ENCODE results near the gene RAMP1.
"Not testable (repeated sequence)": the region's sequence is repeated elsewhere in the genome, so short reads cannot be mapped to it uniquely, and the experiment has no call there.

The RAMP1 gene

DNA sequence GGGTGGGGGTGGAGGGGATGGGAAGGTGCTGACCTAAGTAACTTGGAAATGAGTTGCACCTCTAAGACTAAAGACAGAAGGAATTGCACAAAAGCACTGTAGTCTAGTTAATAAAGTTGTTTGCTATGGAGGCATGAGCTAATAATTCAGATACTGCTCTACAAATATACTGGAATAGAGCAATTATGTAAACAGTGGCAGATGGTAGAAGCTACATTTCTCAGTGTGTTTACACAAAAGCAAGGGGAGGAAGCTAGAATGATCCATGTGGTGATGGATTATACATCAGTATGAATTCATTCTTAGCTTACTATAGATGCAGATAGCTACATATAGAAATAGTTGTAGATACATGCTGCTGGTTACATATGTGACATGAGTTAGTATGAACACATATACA is 79.8 kb downstream of the RAMP1 start:
- no peak overlapping the region for H3K4me3 ChIP-seq (ENCODE audit: low read depth, low read length)
- TF ChIP-seq, protein P1, sequence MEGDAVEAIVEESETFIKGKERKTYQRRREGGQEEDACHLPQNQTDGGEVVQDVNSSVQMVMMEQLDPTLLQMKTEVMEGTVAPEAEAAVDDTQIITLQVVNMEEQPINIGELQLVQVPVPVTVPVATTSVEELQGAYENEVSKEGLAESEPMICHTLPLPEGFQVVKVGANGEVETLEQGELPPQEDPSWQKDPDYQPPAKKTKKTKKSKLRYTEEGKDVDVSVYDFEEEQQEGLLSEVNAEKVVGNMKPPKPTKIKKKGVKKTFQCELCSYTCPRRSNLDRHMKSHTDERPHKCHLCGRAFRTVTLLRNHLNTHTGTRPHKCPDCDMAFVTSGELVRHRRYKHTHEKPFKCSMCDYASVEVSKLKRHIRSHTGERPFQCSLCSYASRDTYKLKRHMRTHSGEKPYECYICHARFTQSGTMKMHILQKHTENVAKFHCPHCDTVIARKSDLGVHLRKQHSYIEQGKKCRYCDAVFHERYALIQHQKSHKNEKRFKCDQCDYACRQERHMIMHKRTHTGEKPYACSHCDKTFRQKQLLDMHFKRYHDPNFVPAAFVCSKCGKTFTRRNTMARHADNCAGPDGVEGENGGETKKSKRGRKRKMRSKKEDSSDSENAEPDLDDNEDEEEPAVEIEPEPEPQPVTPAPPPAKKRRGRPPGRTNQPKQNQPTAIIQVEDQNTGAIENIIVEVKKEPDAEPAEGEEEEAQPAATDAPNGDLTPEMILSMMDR (IDR thresholded peaks at IDR 0.05; ENCODE audit: low read depth, low read length, missing control alignments): no peak
- DNase-seq (ENCODE audit: low read depth): no peak

DNA sequence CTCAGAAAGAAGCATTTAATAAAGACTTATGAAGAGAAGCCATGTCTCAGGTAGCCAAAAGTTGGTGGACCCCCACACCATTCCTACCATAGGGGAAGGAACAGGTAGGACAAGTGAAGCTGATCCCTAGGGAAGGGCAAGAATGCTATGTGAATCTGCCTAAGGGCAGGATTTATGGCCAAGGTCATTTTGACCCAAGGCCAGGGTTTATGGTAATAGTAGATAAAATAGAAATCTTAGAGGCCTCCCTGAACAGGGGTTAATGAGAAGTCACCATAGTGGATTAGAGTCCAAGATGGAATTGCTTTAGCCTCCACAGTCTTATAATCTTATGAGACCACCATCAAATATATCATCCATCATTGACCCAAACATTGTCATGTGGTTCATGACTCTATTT is 81.4 kb downstream of the RAMP1 start:
- no peak overlapping the region for H3K4me3 ChIP-seq (ENCODE audit: low read depth, low read length)
- no peak for DNase-seq (ENCODE audit: low read depth)
- TF ChIP-seq, protein P1 (IDR thresholded peaks at IDR 0.05; ENCODE audit: low read depth, low read length, missing control alignments): no peak

DNA sequence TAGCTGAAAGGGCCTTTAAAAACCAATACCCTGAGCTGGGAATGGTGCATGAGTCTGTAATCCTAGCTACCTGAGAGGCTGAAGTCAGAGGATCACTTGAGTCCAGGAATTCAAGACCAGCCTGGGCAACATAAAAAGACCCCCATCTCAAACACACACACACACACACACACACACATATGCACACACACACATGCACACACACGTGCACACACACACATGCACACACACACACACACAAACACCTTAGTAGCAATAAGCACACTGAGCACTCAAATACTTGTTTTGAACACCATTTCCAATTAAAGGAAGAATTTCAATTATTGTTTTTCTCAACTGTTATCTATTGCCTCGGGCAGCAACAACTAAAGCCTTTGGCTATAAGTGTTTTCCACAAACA is 81.8 kb downstream of the RAMP1 start:
- no peak overlapping the region for H3K4me3 ChIP-seq (ENCODE audit: low read depth, low read length)
- TF ChIP-seq, protein P1 (IDR thresholded peaks at IDR 0.05; ENCODE audit: low read depth, low read length, missing control alignments): no peak

DNA sequence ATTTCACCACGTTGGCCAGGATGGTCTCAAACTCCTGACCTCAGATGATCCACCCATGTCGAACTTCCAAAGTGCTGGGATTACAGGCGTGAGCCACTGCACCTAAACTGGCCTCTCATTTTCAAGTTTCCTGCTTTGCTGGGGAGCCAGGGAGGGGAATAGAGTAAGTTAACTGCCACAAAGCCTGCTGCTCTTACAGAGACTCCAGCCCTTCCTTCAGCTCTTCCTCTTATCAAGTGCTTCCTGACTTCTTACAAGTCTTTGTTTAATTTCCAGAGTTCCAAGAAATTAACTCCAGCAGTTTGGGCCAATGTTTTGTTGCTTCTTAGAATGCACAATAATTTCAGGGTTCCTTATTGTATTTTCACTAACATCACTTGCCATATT is 83.1 kb downstream of the RAMP1 start:
- TF ChIP-seq, protein P1 (IDR thresholded peaks at IDR 0.05; ENCODE audit: low read depth, low read length, missing control alignments): no peak
- H3K4me3 ChIP-seq (ENCODE audit: low read depth, low read length): no peak overlapping the region
- DNase-seq (ENCODE audit: low read depth): no peak

More for the DNA sequence above, 81.8 kb downstream of the RAMP1 start:
- no peak for DNase-seq (ENCODE audit: low read depth)

DNA sequence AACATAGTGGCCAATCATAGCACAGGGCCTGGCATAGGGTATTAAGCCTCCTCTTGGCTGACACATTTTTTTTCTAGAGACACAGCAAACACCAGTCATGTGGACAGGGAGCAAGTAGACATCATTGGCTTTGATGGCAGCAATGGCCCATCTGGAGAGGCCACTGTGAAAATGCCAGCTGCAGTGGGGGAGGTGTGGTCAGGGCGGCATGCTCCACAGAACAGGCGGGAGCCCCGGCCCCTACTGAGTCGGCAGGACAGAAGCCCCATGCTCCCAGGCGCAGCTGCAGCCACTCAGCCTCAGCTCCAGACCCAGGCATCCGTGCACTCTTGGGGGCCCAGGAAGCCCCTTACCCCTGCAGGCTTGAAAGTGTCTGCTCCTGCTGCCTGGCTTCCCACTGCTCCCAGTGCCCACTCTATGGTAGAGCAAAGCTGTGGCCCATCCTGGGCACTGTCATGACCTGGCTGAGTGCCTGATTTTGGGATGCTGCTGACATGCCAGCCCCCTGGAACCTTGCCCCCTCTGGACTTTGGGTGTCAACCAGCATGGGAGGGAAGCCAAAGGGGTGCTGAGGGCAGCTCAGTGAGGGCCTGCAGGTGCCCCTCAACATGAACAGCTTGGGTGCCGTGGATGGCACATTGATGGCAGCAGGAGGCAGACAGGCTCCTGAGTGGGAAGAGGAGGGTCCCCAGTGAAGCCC is 84.1 kb downstream of the RAMP1 start:
- H3K4me3 ChIP-seq (ENCODE audit: low read depth, low read length): no peak overlapping the region
- no peak for DNase-seq (ENCODE audit: low read depth)
- TF ChIP-seq, protein P1 (IDR thresholded peaks at IDR 0.05; ENCODE audit: low read depth, low read length, missing control alignments): no peak

DNA sequence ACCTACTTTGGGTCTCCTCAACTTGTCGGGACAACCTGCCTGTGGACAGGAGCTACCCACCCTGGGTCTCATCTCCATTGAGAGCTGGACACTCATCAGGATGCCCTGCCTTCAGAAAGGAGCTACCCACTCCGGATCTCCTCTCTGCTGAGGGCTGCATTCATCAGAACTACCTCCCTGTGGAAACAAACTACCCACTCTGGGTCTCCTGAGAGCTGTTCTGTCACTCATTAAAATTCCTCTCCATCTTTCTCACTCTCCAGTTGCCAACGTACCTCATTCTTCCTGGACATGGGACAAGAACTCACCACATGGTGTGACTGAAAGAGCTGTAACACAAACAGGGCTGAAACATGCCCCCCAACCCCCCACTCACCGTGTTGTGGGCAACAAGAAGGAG is 84.9 kb downstream of the RAMP1 start:
- no peak for DNase-seq (ENCODE audit: low read depth)
- H3K4me3 ChIP-seq (ENCODE audit: low read depth, low read length): no peak overlapping the region
- TF ChIP-seq, protein P1 (IDR thresholded peaks at IDR 0.05; ENCODE audit: low read depth, low read length, missing control alignments): no peak

DNA sequence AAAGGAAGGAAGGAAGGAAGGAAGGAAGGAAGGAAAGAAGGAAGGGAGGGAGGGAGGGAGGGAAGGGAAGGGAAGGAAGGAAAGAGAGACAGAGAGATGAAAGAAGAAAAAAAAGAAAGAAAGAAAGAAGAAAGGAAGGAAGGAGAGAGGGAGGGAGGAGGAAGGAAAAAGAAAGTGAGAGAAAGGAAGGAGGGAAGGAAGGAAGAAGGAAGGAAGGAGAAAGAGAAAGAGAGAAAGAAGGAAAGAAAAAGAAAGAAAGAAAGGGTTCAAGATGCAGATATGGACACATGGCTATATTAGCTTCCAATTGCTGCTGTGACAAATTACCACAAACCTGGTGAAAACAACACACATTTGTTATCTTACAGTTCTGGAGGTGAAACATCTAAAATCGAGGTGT is 87.0 kb downstream of the RAMP1 start:
- TF ChIP-seq, protein P1 (IDR thresholded peaks at IDR 0.05; ENCODE audit: low read depth, low read length, missing control alignments): no peak

DNA sequence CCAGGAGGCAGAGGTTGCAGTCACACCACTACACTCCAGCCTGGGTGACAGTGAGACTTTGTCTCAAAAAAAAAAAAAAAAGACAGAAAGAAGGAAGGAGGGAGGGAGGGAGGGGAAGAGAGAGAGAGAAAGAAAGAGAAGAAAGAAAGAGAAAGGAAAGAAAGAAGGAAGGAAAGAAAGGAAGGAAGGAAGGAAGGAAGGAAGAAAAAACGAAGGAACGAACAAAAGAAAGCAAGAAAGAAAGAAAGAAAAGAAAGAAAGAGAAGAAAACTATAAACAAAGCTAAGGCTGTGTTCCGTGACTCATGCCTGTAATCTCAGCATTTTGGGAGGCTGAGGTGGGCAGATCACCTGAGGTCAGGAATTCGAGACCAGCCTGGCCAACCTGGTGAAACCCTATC is 91.9 kb downstream of the RAMP1 start:
- not testable (repeated sequence) for DNase-seq (ENCODE audit: low read depth); H3K4me3 ChIP-seq (ENCODE audit: low read depth, low read length)

More for the DNA sequence above, 87.0 kb downstream of the RAMP1 start:
- H3K4me3 ChIP-seq (ENCODE audit: low read depth, low read length): no peak overlapping the region
- no peak for DNase-seq (ENCODE audit: low read depth)
